Measurements from ENCODE around the gene EGLN3. TPM values are rescaled to one million over a fixed set of nuclear protein-coding genes. Genes with fewer than 3 reads are reported as not detected.

Gene EGLN3
- total RNA-seq = 10 to 100 TPM in 1 of 5 experiments, 1 to 10 TPM in 3, under 1 TPM in 1; 0.97 to 96.5 (median 1.3) TPM
- 1 to 10 TPM in 1 of 2 donors, under 1 TPM in 1; 0.71 to 1.5 TPM for polyA plus RNA-seq
- total RNA-seq = 0.81 reads per million

DNA sequence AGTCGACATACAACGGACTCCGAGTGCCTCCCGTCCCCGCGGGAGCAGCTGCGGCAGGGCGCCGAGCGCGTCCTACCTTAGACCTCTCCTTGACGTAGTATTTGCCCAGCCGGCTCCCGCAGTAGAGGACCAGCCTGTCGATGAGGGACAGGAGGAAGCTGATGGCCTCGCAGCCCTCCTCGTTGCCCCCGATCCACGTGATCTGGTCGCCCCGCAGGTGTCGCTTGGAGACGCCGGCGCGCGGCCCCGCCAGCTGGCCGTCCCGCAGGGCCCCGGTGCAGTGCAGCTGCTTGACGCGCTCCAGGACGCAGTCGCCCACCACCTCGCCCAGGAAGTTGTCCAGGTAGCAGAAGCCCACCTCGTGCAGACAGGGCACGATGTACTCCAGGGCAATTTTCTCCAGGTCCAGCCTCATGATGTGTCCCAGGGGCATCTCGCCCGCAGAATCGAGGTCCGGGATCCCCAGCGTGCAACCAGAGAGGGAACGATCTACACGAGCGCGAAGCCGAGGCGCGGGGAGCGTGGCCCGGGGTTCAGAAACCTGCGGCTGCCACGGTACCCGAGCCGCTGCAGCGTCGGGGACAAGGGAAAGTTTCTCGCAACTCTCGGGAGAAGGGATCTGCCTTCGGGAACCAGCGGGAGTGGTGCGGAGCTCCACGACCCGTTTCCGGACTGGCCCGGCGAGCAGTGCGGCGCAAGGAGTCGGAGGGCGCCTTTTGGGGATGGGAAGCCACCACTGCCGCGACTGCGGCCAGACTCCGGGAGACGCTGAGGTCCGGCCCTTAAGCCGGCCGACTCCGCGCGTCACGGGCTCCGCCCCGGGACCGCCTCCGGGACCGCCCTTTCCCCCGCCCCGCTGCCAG lies at the start of gene EGLN3:
Gene EGLN3 (minus strand): TSS at position 755 of the 863 bp plus-strand sequence. CDS start 322 bp downstream, at position 433.
- intact Hi-C loops (cut with micrococcal nuclease) = loop anchor here in 1 of 2 donors (1.0 to 2.0 kb wide), 5 partner anchors 68 to 148 kb away; no protein-coding TSS in a partner anchor
- Histone ChIP-seq H3K27me3 (ENCODE audit: control insufficient read depth in 2 of 2, insufficient read depth in 2 of 2, low read length in 2 of 2) (peaks cover 0 to 4% of the 10 kb centered on the region in 2 donors), H3K27ac (ENCODE audit: low read depth, low read length) (no peak within 1 kb of the TSS)

DNA sequence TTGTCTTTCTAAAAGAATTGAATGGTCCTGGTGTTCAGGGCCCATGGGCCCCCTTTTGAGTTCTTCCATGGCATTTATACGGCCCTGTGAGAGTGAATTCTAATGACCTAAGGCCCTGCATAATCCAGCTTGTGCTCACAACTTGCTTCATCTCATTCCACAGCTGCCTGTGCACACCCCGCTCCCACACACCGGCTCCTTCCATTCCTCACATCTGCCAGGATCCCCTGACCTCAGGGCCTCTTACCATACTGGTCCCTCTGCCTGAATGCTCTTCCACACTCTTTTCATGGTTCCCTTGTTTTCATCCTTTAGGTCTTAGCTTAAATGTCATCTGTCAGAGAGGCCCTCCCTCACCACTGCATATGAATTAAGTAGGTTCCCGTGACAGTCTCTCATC lies 49.5 kb upstream of the EGLN3 start:
- Mint-ChIP-seq H3K4me3 (no peak overlapping the region), H3K27me3 (peaks cover 0 to 58% (median 0%) of the 10 kb centered on the region in 5 donors), H3K27ac (peak overlapping the region in 1 of 9 donors; percentile 4), H3K36me3 (peaks cover 0 to 38% (median 8%) of the 10 kb centered on the region in 5 donors), H3K9me3 (peaks cover 0 to 12% (median 0%) of the 10 kb centered on the region in 11 donors), H3K4me1 (peaks cover 0 to 19% (median 0%) of the 10 kb centered on the region in 7 donors)
- intact Hi-C loops (cut with micrococcal nuclease) = no loop called here
- no peak for DNase-seq
- ChIA-PET CTCF (no interaction called here), POLR2A (no interaction called here)
- no peak for ATAC-seq
- Histone ChIP-seq H3K9me3 (ENCODE audit: control insufficient read depth in 2 of 3, low read length in 3 of 3) (no peaks in the 10 kb centered on the region), H3K36me3 (ENCODE audit: control insufficient read depth in 2 of 3, insufficient read depth in 3 of 3, low read length in 3 of 3) (no peaks in the 10 kb centered on the region), H3K4me3 (ENCODE audit: low read length) (no peak overlapping the region), H3K27me3 (ENCODE audit: control insufficient read depth in 2 of 2, insufficient read depth in 2 of 2, low read length in 2 of 2) (no peaks in the 10 kb centered on the region), H3K27ac (ENCODE audit: low read depth, low read length) (no peak overlapping the region), H3K4me1 (ENCODE audit: control insufficient read depth in 2 of 2, insufficient read depth in 2 of 2, low read length in 2 of 2) (no peaks in the 10 kb centered on the region)

More for the DNA sequence above, at the start of gene EGLN3:
- H3K4me3 ChIP-seq (ENCODE audit: low read length) = peak within 1 kb of the TSS; percentile 37
- H3K9me3 ChIP-seq (ENCODE audit: control insufficient read depth in 2 of 3, low read length in 3 of 3) = no peaks in the 10 kb centered on the region
- peaks cover 41 to 77% (median 51%) of the 10 kb centered on the region in 5 donors for H3K27me3 Mint-ChIP-seq
- H3K36me3 Mint-ChIP-seq = peaks cover 0 to 40% (median 0%) of the 10 kb centered on the region in 5 donors
- peak within 1 kb of the TSS; percentile 59 to 92 (median 73) for H3K4me3 Mint-ChIP-seq
- peak within 1 kb of the TSS in 1 of 9 donors; percentile 84 for H3K27ac Mint-ChIP-seq
- no peaks in the 10 kb centered on the region for H3K36me3 ChIP-seq (ENCODE audit: control insufficient read depth in 2 of 3, insufficient read depth in 3 of 3, low read length in 3 of 3)
- POLR2A ChIA-PET = no interaction called here
- CTCF ChIA-PET = no interaction called here
- DNase-seq (peak in 2 of 9 donors; percentile 20 to 87), ATAC-seq (peak; percentile 78)
- peaks cover 13 to 44% (median 24%) of the 10 kb centered on the region in 7 donors for H3K4me1 Mint-ChIP-seq
- peaks cover 0 to 8% (median 0%) of the 10 kb centered on the region in 11 donors for H3K9me3 Mint-ChIP-seq
- H3K4me1 ChIP-seq (ENCODE audit: control insufficient read depth in 2 of 2, insufficient read depth in 2 of 2, low read length in 2 of 2) = peaks cover 4% of the 10 kb centered on the region in 2 donors

DNA sequence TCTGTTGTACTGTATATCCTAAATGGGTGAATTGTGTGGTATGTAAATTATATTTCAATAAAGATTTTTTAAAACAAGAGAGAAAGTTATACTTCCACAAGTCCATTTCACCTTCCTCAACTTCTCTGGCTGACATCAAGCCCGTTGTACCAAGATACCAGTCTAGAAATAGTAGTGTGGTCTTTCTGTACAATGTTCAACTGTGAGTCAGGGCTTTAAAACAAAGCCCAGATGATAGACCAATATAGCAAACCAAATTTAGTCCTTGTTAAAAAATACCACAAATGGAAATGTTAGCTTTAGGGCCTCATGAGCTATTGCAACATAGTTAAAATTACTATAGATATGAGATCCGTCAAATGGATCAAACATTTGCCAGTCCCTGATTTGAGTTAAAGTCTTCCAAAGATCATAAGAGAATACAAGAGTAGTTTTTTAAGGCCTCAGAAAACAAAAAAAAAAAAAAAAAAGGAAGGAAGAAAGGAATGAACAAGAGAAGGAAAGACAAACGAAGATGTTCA lies 49.0 kb upstream of the EGLN3 start:
- peaks cover 0 to 56% (median 0%) of the 10 kb centered on the region in 5 donors for H3K27me3 Mint-ChIP-seq
- ATAC-seq = no peak
- peaks cover 0 to 39% (median 8%) of the 10 kb centered on the region in 5 donors for H3K36me3 Mint-ChIP-seq
- DNase-seq = no peak
- peaks cover 0 to 12% (median 0%) of the 10 kb centered on the region in 11 donors for H3K9me3 Mint-ChIP-seq
- H3K4me1 Mint-ChIP-seq = peaks cover 0 to 19% (median 0%) of the 10 kb centered on the region in 7 donors
- H3K36me3 ChIP-seq (ENCODE audit: control insufficient read depth in 2 of 3, insufficient read depth in 3 of 3, low read length in 3 of 3) = no peaks in the 10 kb centered on the region
- H3K4me3 Mint-ChIP-seq = no peak overlapping the region
- no peaks in the 10 kb centered on the region for H3K4me1 ChIP-seq (ENCODE audit: control insufficient read depth in 2 of 2, insufficient read depth in 2 of 2, low read length in 2 of 2)
- no peaks in the 10 kb centered on the region for H3K27me3 ChIP-seq (ENCODE audit: control insufficient read depth in 2 of 2, insufficient read depth in 2 of 2, low read length in 2 of 2)
- H3K27ac Mint-ChIP-seq = no peak overlapping the region
- H3K9me3 ChIP-seq (ENCODE audit: control insufficient read depth in 2 of 3, low read length in 3 of 3) = no peaks in the 10 kb centered on the region
- no peak overlapping the region for H3K27ac ChIP-seq (ENCODE audit: low read depth, low read length)
- intact Hi-C loops (cut with micrococcal nuclease) = no loop called here
- ChIA-PET POLR2A (no interaction called here), CTCF (no interaction called here)
- H3K4me3 ChIP-seq (ENCODE audit: low read length) = no peak overlapping the region

DNA sequence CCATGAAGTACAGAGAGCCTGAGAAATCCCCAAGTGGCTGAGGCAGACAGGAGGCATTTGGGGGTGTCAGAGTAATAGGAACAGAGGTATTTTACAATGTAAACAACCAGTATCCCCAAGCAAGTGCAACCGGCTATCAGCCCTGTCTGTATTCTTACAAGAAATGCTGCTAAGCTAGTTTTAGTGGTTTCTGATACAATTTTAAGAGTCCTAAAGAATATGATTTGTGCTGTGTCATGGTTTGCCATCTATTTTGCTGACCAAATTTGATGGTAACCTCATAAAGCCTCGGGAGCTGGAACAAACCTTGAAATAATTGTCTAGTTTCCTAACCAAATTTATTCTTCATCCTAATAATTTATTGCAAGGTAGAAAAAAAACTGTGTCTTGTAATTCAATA lies 46.7 kb upstream of the EGLN3 start:
- intact Hi-C loops (cut with micrococcal nuclease) = no loop called here
- H3K27me3 ChIP-seq (ENCODE audit: control insufficient read depth in 2 of 2, insufficient read depth in 2 of 2, low read length in 2 of 2) = no peaks in the 10 kb centered on the region
- Mint-ChIP-seq H3K9me3 (peaks cover 0 to 10% (median 0%) of the 10 kb centered on the region in 11 donors), H3K4me1 (peaks cover 0 to 14% (median 0%) of the 10 kb centered on the region in 7 donors), H3K27me3 (peaks cover 0 to 55% (median 0%) of the 10 kb centered on the region in 5 donors), H3K27ac (no peak overlapping the region), H3K4me3 (no peak overlapping the region), H3K36me3 (peaks cover 0 to 42% (median 9%) of the 10 kb centered on the region in 5 donors)
- H3K4me1 ChIP-seq (ENCODE audit: control insufficient read depth in 2 of 2, insufficient read depth in 2 of 2, low read length in 2 of 2) = no peaks in the 10 kb centered on the region
- ChIA-PET CTCF (no interaction called here), POLR2A (no interaction called here)
- H3K36me3 ChIP-seq (ENCODE audit: control insufficient read depth in 2 of 3, insufficient read depth in 3 of 3, low read length in 3 of 3) = no peaks in the 10 kb centered on the region
- H3K4me3 ChIP-seq (ENCODE audit: low read length) = no peak overlapping the region
- H3K9me3 ChIP-seq (ENCODE audit: control insufficient read depth in 2 of 3, low read length in 3 of 3) = no peaks in the 10 kb centered on the region
- DNase-seq = no peak
- H3K27ac ChIP-seq (ENCODE audit: low read depth, low read length) = no peak overlapping the region
- ATAC-seq = no peak

DNA sequence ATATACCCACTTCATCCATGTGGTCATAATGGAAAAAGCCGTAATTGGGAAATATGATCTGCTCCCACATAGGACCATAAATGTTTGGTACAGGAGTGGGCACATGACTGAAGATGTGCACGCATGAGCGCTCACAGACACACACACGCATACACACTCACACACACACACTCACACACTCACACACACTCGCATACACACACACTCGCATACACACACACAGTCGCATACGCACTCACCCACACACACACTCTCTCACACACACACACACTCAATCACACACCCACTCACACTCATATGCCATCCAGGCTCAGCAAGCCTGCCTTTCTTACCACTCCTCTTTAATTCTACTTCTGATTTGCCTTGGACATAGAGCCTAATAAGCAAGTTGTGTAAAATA lies 45.6 kb upstream of the EGLN3 start:
- Histone ChIP-seq H3K27me3 (ENCODE audit: control insufficient read depth in 2 of 2, insufficient read depth in 2 of 2, low read length in 2 of 2) (no peaks in the 10 kb centered on the region), H3K27ac (ENCODE audit: low read depth, low read length) (no peak overlapping the region), H3K4me3 (ENCODE audit: low read length) (no peak overlapping the region), H3K36me3 (ENCODE audit: control insufficient read depth in 2 of 3, insufficient read depth in 3 of 3, low read length in 3 of 3) (no peaks in the 10 kb centered on the region), H3K9me3 (ENCODE audit: control insufficient read depth in 2 of 3, low read length in 3 of 3) (no peaks in the 10 kb centered on the region), H3K4me1 (ENCODE audit: control insufficient read depth in 2 of 2, insufficient read depth in 2 of 2, low read length in 2 of 2) (no peaks in the 10 kb centered on the region)
- DNase-seq (no peak), ATAC-seq (no peak)
- intact Hi-C loops (cut with micrococcal nuclease) = no loop called here
- Mint-ChIP-seq H3K4me1 (peaks cover 0 to 16% (median 0%) of the 10 kb centered on the region in 7 donors), H3K36me3 (peaks cover 0 to 40% (median 10%) of the 10 kb centered on the region in 5 donors), H3K4me3 (no peak overlapping the region), H3K27me3 (peaks cover 0 to 51% (median 0%) of the 10 kb centered on the region in 5 donors), H3K27ac (no peak overlapping the region), H3K9me3 (peaks cover 0 to 6% (median 0%) of the 10 kb centered on the region in 11 donors)
- ChIA-PET POLR2A (no interaction called here), CTCF (no interaction called here)

DNA sequence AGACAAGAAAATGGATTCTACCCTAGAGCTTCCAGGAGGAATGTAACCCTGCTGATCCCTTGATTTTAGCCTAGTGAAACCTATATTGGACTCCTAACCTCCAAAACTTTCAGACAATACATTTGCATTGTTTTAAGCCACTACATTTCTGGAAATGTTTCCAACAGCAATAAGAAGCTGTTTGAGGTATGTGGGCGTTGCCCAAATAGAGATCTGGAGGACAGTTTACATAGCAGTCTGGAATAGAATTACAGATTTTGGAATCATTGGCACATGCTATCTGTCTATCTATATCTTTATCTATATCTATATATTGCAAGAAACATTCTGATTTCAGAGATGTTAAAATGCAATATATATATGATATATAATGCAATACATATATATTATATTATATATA lies 42.4 kb upstream of the EGLN3 start:
- CTCF ChIA-PET = no interaction called here
- H3K9me3 ChIP-seq (ENCODE audit: control insufficient read depth in 2 of 3, low read length in 3 of 3) = no peaks in the 10 kb centered on the region
- peaks cover 0 to 6% (median 0%) of the 10 kb centered on the region in 11 donors for H3K9me3 Mint-ChIP-seq
- no peak overlapping the region for H3K4me3 ChIP-seq (ENCODE audit: low read length)
- peaks cover 0 to 34% (median 0%) of the 10 kb centered on the region in 5 donors for H3K27me3 Mint-ChIP-seq
- DNase-seq = no peak
- no peaks in the 10 kb centered on the region for H3K36me3 ChIP-seq (ENCODE audit: control insufficient read depth in 2 of 3, insufficient read depth in 3 of 3, low read length in 3 of 3)
- H3K36me3 Mint-ChIP-seq = peaks cover 0 to 40% (median 5%) of the 10 kb centered on the region in 5 donors
- no peak overlapping the region for H3K27ac ChIP-seq (ENCODE audit: low read depth, low read length)
- H3K4me1 ChIP-seq (ENCODE audit: control insufficient read depth in 2 of 2, insufficient read depth in 2 of 2, low read length in 2 of 2) = no peaks in the 10 kb centered on the region
- no peaks in the 10 kb centered on the region for H3K27me3 ChIP-seq (ENCODE audit: control insufficient read depth in 2 of 2, insufficient read depth in 2 of 2, low read length in 2 of 2)
- intact Hi-C loops (cut with micrococcal nuclease) = no loop called here
- POLR2A ChIA-PET = no interaction called here
- ATAC-seq = no peak
- no peak overlapping the region for H3K4me3 Mint-ChIP-seq
- peaks cover 0 to 24% (median 5%) of the 10 kb centered on the region in 7 donors for H3K4me1 Mint-ChIP-seq
- no peak overlapping the region for H3K27ac Mint-ChIP-seq
